Neuronal stem cell (in vitro differentiated cells): ENCODE data around the gene SEH1L.

Source experiments
- DNase-seq: peaks from one replicate; pipeline ENCODE4 v3.0.0-alpha.2; 2013; ENCODE audit warnings: low spot score
- H2AFZ ChIP-seq: one replicate; pipeline ENCODE4 v1.6.1; 2013; ENCODE audit warnings: mild to moderate bottlenecking, low read length, inconsistent platforms
- H2AK5ac ChIP-seq: 2 replicates; pipeline ENCODE4 v1.6.1; 2013; ENCODE audit warnings: low read depth, mild to moderate bottlenecking, inconsistent platforms, low read length, moderate library complexity, mixed read lengths
- H2BK120ac ChIP-seq: 2 replicates; pipeline ENCODE4 v1.6.1; 2013; ENCODE audit warnings: low read depth, mild to moderate bottlenecking, inconsistent platforms, low read length, moderate library complexity, mixed read lengths
- H2BK12ac ChIP-seq: one replicate; pipeline ENCODE4 v1.6.1; 2013; ENCODE audit warnings: low read length, inconsistent platforms
- H2BK15ac ChIP-seq: 2 replicates; pipeline ENCODE4 v1.6.1; 2013; ENCODE audit warnings: mild to moderate bottlenecking, low read length, inconsistent platforms, mixed read lengths
- H2BK5ac ChIP-seq: one replicate; pipeline ENCODE4 v1.6.1; 2013; ENCODE audit warnings: inconsistent platforms, mild to moderate bottlenecking, low read length, moderate library complexity
- H3K14ac ChIP-seq: one replicate; pipeline ENCODE4 v1.6.1; 2013; ENCODE audit warnings: low read length, inconsistent platforms
- H3K18ac ChIP-seq: 2 replicates; pipeline ENCODE4 v1.6.1; 2013; ENCODE audit warnings: low read length, inconsistent platforms
- H3K23ac ChIP-seq: 2 replicates; pipeline ENCODE4 v1.6.1; 2013; ENCODE audit warnings: low read depth, mild to moderate bottlenecking, mixed read lengths, low read length, inconsistent platforms; ENCODE audit not compliant: poor library complexity
- H3K27ac ChIP-seq: replicated peaks from 3 replicates; pipeline ENCODE4 v1.5.1; 2013; ENCODE audit warnings: low read length, inconsistent platforms
- H3K27me3 ChIP-seq, 3 experiments: 2 replicates each; pipeline ENCODE4 v1.6.1; 2013; ENCODE audit warnings: low read length in 3 of 3, mild to moderate bottlenecking in 2 of 3, inconsistent platforms in 1 of 3, low read depth in 1 of 3, mixed read lengths in 1 of 3, moderate library complexity in 1 of 3; ENCODE audit not compliant: control insufficient read depth in 3 of 3, insufficient read depth in 3 of 3
- H3K36me3 ChIP-seq, 2 donors: replicated peaks in 1 of 2; 2 replicates each; pipeline ENCODE4 v1.6.1; 2013; ENCODE audit warnings: low read length in 2 of 2; ENCODE audit not compliant: control insufficient read depth in 2 of 2, insufficient read depth in 2 of 2
- H3K4ac ChIP-seq: 2 replicates; pipeline ENCODE4 v1.6.1; 2013; ENCODE audit warnings: inconsistent platforms, mild to moderate bottlenecking, low read length, moderate library complexity
- H3K4me1 ChIP-seq, 2 donors: 1 replicate in 1 of 2; 2 replicates in 1 of 2; pipeline ENCODE4 v1.6.1; 2013; ENCODE audit warnings: low read length in 2 of 2, low read depth in 1 of 2; ENCODE audit not compliant: control insufficient read depth in 2 of 2, insufficient read depth in 1 of 2
- H3K4me2 ChIP-seq: one replicate; pipeline ENCODE4 v1.6.1; 2013; ENCODE audit warnings: mild to moderate bottlenecking, low read length, inconsistent platforms; ENCODE audit not compliant: insufficient read depth, poor library complexity, severe bottlenecking
- H3K4me3 ChIP-seq, 2 donors: 2 replicates each; pipeline ENCODE4 v1.5.1; 2013; ENCODE audit warnings: low read length in 2 of 2, mild to moderate bottlenecking in 2 of 2, inconsistent platforms in 1 of 2, moderate library complexity in 1 of 2
- H3K79me1 ChIP-seq: one replicate; pipeline ENCODE4 v1.6.1; 2013; ENCODE audit warnings: low read depth, mild to moderate bottlenecking, inconsistent platforms, low read length, moderate library complexity
- H3K9ac ChIP-seq: one replicate; pipeline ENCODE4 v1.6.1; 2013; ENCODE audit warnings: mild to moderate bottlenecking, low read depth, low read length, inconsistent platforms; ENCODE audit not compliant: poor library complexity
- H3K9me3 ChIP-seq, 2 donors: replicated peaks in 1 of 2; 2 replicates each; pipeline versions ENCODE3 to v1.6.1; 2013; ENCODE audit warnings: low read length in 2 of 2, mild to moderate bottlenecking in 2 of 2, inconsistent platforms in 1 of 2, low read depth in 1 of 2, mixed read lengths in 1 of 2, moderate library complexity in 1 of 2; ENCODE audit not compliant: control insufficient read depth in 2 of 2, insufficient read depth in 1 of 2
- H4K8ac ChIP-seq: one replicate; pipeline ENCODE4 v1.6.1; 2013; ENCODE audit warnings: low read depth, mild to moderate bottlenecking, inconsistent platforms, low read length, moderate library complexity
- H4K91ac ChIP-seq: one replicate; pipeline ENCODE4 v1.6.1; 2013; ENCODE audit warnings: low read length, low read depth, mild to moderate bottlenecking, inconsistent platforms; ENCODE audit not compliant: poor library complexity
- WGBS, 2 donors: extraction: QIAGEN DNeasy Blood & Tissue Kit; methylation state at CpG; one replicate each; pipeline ENCODE4 v1.1.7; 2013; ENCODE audit warnings: missing lambda C conversion rate in 2 of 2, mixed read lengths in 1 of 2; ENCODE audit not compliant: insufficient read length in 2 of 2, insufficient replicate concordance in 1 of 2; ENCODE audit errors: extremely low coverage in 2 of 2; 5-methylcytosine and 5-hydroxymethylcytosine counted together

Gene SEH1L

DNA sequence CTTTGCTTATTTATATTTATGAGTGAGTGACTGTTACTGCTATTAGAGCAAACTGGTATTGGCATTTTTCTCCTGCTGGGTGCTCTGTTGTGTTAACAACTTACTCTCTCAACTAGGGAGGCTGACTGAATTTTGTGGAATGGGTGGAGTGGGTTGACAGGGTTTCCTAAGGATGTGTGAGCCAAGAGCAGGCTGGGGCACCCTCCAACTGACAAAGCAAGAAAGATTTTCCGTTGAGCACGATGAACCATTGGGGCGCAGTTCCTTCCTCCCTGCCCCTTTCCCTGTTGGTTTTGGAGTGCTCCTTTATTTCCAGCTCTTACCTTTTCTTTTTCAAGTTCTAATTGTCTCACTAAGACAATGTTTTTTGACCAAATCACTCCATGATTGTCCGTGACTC, 20.3 kb downstream of the SEH1L start:
- H3K79me1 ChIP-seq = no peaks in the 10 kb centered on the region
- no peak overlapping the region for H2BK5ac ChIP-seq
- no peak overlapping the region for H3K4me3 ChIP-seq
- H3K27me3 ChIP-seq = no peaks in the 10 kb centered on the region
- no peak overlapping the region for H3K27ac ChIP-seq
- no peak overlapping the region for H4K91ac ChIP-seq
- H2AFZ ChIP-seq = no peak overlapping the region
- no peak overlapping the region for H3K23ac ChIP-seq
- H3K14ac ChIP-seq = no peak overlapping the region
- no peak overlapping the region for H4K8ac ChIP-seq
- WGBS, 2 donors = no CpG with 5 or more reads among the region's 4 CpGs
- H2AK5ac ChIP-seq = no peak overlapping the region
- no peaks in the 10 kb centered on the region for H3K4me1 ChIP-seq
- H3K9me3 ChIP-seq = no peaks in the 10 kb centered on the region
- H3K18ac ChIP-seq = no peak overlapping the region
- DNase-seq = no peak
- H3K4ac ChIP-seq = no peak overlapping the region
- no peak overlapping the region for H3K9ac ChIP-seq
- H2BK15ac ChIP-seq = no peak overlapping the region
- no peak overlapping the region for H2BK120ac ChIP-seq
- peaks cover 22 to 95% of the 10 kb centered on the region in 2 donors for H3K36me3 ChIP-seq
- no peak overlapping the region for H3K4me2 ChIP-seq
- H2BK12ac ChIP-seq = no peak overlapping the region

DNA sequence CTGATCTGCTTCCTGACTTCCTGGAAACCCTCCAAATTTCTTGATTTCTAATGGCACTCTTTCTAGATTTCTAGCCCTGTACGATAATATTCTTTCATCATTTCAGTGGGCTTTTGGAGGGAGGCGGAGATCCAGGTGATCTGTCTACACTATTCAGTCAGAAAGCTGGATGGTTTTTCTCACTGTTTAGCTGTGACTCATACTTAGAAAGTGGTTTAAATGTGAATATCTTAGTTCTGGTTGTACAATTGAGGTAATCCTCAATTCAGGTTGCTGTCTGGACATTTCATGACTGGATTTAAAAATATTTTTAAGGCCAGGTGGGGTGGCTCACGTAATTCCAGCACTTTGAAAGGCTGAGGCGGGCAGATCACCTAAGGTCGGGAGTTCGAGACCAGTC, 20.8 kb downstream of the SEH1L start:
- H3K4ac ChIP-seq = no peak overlapping the region
- no peak for DNase-seq

DNA sequence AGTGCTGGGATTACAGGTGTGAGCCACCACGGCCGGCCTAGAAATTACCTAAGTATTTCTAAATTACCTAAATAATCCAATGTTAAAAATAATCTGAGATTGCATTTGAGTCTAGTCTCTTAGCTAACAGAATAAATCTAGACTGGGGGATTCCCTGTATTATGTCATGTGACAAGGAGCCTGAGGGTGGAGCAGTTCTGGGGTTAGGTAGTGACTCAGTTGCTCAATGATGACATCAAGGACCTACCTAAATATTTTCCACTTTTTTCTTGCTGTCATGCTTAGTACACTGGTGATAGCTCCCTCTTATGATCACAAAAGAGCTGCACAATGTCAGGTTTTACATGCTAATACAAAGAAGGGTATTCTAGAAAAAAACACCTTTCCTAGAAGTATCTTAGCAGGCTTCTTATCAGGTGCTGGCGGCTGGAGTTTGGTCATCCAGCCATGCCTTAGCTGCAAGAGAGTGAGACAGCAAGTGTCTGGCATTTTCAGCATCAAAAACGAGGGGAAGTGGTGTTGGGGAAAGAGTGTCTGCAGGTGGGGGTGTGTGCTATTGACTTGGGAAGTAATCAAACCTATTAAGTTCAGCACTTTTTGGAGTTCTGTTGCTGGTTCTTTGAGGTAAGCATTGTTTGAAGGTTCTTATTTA, 25.9 kb downstream of the SEH1L start:
- no peak overlapping the region for H3K18ac ChIP-seq

More for the DNA sequence above, 20.8 kb downstream of the SEH1L start:
- Histone ChIP-seq H3K4me1 (no peaks in the 10 kb centered on the region), H3K27me3 (no peaks in the 10 kb centered on the region), H3K9ac (no peak overlapping the region), H3K79me1 (no peaks in the 10 kb centered on the region), H2BK120ac (no peak overlapping the region), H3K36me3 (peaks cover 22 to 94% of the 10 kb centered on the region in 2 donors), H2BK15ac (no peak overlapping the region), H2BK5ac (no peak overlapping the region), H2AFZ (no peak overlapping the region), H3K23ac (no peak overlapping the region), H4K8ac (no peak overlapping the region), H3K18ac (no peak overlapping the region), H4K91ac (no peak overlapping the region), H3K4me2 (no peak overlapping the region), H3K9me3 (no peaks in the 10 kb centered on the region), H3K14ac (no peak overlapping the region), H2BK12ac (no peak overlapping the region), H2AK5ac (no peak overlapping the region), H3K27ac (no peak overlapping the region), H3K4me3 (no peak overlapping the region)
- no CpG with 5 or more reads among the region's 6 CpGs for WGBS, 2 donors

DNA sequence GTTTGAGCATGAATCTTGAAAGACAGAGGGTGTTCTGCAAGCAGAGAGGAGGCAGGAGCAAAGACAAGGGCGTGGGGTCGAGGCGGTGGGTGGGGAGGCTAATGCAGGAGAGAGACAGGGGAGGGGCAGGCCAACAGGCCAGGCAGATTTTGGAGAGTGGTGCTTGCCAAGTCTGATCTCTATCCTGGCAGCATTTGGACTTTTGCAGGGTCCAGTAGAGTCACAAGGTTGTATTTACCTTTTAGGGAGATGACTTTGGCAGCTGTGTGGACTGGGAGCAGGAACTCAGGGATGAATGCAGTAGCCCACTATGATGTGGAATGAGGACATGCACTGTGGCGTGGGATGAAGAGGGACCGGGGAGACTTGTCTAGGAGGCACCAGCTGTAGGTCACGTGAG, 27.7 kb downstream of the SEH1L start:
- H3K79me1 ChIP-seq = no peaks in the 10 kb centered on the region
- no peak overlapping the region for H4K8ac ChIP-seq
- H2BK15ac ChIP-seq = no peak overlapping the region
- WGBS, 2 donors = no CpG with 5 or more reads among the region's 6 CpGs
- peaks cover 31 to 80% of the 10 kb centered on the region in 2 donors for H3K36me3 ChIP-seq
- no peak overlapping the region for H3K23ac ChIP-seq
- no peak overlapping the region for H2BK5ac ChIP-seq
- peaks cover 2 to 8% of the 10 kb centered on the region in 2 donors for H3K9me3 ChIP-seq
- H2BK12ac ChIP-seq = no peak overlapping the region
- DNase-seq = no peak
- H2BK120ac ChIP-seq = no peak overlapping the region
- H3K14ac ChIP-seq = no peak overlapping the region
- no peaks in the 10 kb centered on the region for H3K4me1 ChIP-seq
- H3K18ac ChIP-seq = no peak overlapping the region
- no peak overlapping the region for H3K4ac ChIP-seq
- no peak overlapping the region for H2AK5ac ChIP-seq
- H3K27me3 ChIP-seq = no peaks in the 10 kb centered on the region
- no peak overlapping the region for H4K91ac ChIP-seq
- H2AFZ ChIP-seq = no peak overlapping the region
- H3K27ac ChIP-seq = no peak overlapping the region
- no peak overlapping the region for H3K9ac ChIP-seq
- H3K4me3 ChIP-seq = no peak overlapping the region
- H3K4me2 ChIP-seq = no peak overlapping the region

More for the DNA sequence above, 25.9 kb downstream of the SEH1L start:
- no peaks in the 10 kb centered on the region for H3K27me3 ChIP-seq
- no peak overlapping the region for H3K27ac ChIP-seq
- no peak overlapping the region for H2AK5ac ChIP-seq
- DNase-seq = no peak
- no peak overlapping the region for H2BK15ac ChIP-seq
- no peak overlapping the region for H3K23ac ChIP-seq
- H3K4me1 ChIP-seq = no peaks in the 10 kb centered on the region
- no peak overlapping the region for H3K9ac ChIP-seq
- no peak overlapping the region for H2AFZ ChIP-seq
- H3K79me1 ChIP-seq = no peaks in the 10 kb centered on the region
- no peak overlapping the region for H2BK120ac ChIP-seq
- no CpG with 5 or more reads among the region's 4 CpGs for WGBS, 2 donors
- no peak overlapping the region for H3K14ac ChIP-seq
- no peak overlapping the region for H2BK5ac ChIP-seq
- H3K36me3 ChIP-seq = peaks cover 31 to 96% of the 10 kb centered on the region in 2 donors
- no peak overlapping the region for H4K91ac ChIP-seq
- no peak overlapping the region for H2BK12ac ChIP-seq
- H3K4me2 ChIP-seq = no peak overlapping the region
- no peak overlapping the region for H4K8ac ChIP-seq
- peaks cover 2 to 7% of the 10 kb centered on the region in 2 donors for H3K9me3 ChIP-seq
- H3K4ac ChIP-seq = no peak overlapping the region
- H3K4me3 ChIP-seq = no peak overlapping the region
